GM12878 (cell line): ENCODE data around the gene CDH4. TPM values are rescaled to one million over a fixed set of nuclear protein-coding genes. Genes with fewer than 3 reads are reported as not detected.

Source experiments
- BRCA1 ChIP-seq: IDR thresholded peaks from 2 replicates; pipeline ENCODE4 v1.6.1; 2011; ENCODE audit warnings: low read depth, low read length, improper control_type of control experiment
- CBX3 ChIP-seq: fragments of 200-600 bp; sonication (generic); IDR thresholded peaks from 2 replicates; pipeline ENCODE4 v1.6.1; 2016; ENCODE audit warnings: low read depth, borderline replicate concordance
- E4F1 ChIP-seq: fragments of 450-650 bp; IDR thresholded peaks from 2 replicates; pipeline ENCODE4 v1.6.1; 2018; ENCODE audit warnings: borderline replicate concordance, mild to moderate bottlenecking; ENCODE audit not compliant: partially characterized antibody
- SKIL ChIP-seq: fragments of 450-650 bp; IDR thresholded peaks from 2 replicates; pipeline ENCODE4 v1.6.1; 2017; ENCODE audit warnings: mild to moderate bottlenecking, low read depth, inconsistent platforms; ENCODE audit not compliant: poor library complexity, severe bottlenecking
- SMC3 ChIP-seq: IDR thresholded peaks from 2 replicates; pipeline ENCODE4 v1.6.1; 2011; ENCODE audit warnings: low read length, improper control_type of control experiment, borderline replicate concordance
- ZBTB11 ChIP-seq: fragments of 450-650 bp; formaldehyde crosslinking; IDR thresholded peaks from 2 replicates; pipeline ENCODE4 v1.5.0; 2022; ENCODE audit warnings: mild to moderate bottlenecking, missing genetic modification characterization
- polyA plus RNA-seq, 11 experiments: library from polyadenylated mRNA; depleted of rRNA in 4 of 11; unstranded in 6 of 11; stranded (reverse) in 5 of 11; fragments of >200 nt; fragmentation: Nextera tagmentation in 4 of 11; fragmentation: Illumina TruSeq in 1 of 11; extraction: Ambion mirVana in 4 of 11; extraction: Trizol in 1 of 11; gene quantifications; 1 replicate in 1 of 11; 2 replicates in 10 of 11; pipeline versions ENCODE4 v1.2.1 to v1.2.3, GENCODE V29; 2011 to 2016; ENCODE audit warnings: inconsistent platforms in 2 of 11, missing spikeins in 2 of 11, low read depth in 1 of 11
- total RNA-seq, 4 experiments: library from RNA; depleted of rRNA in 3 of 4; stranded (reverse); fragments of >200 nt in 3 of 4; fragmentation: Illumina TruSeq in 1 of 4; extraction: Trizol in 1 of 4; gene quantifications; 2 replicates each; pipeline versions ENCODE4 v1.2.1 to v1.2.3, GENCODE V29; 2013 to 2021

Gene CDH4
- total and polyA plus RNA-seq, 10 of the 15 experiments (the other 5 are each of a cell fraction or from before 2014, with no cell fraction given): not detected

GRCh38 chr20:61306937-61307475 is 54.9 kb downstream of the CDH4 start (continued):
- TF ChIP-seq SKIL: no peak
- no peak for TF ChIP-seq ZBTB11 (CRISPR knock-in tag)
- TF ChIP-seq BRCA1: no peak
- no peak for TF ChIP-seq CBX3
- no peak for TF ChIP-seq SMC3
- TF ChIP-seq E4F1: no peak
